OCI-LY7 (cell line): ENCODE data around the gene ZFYVE28. TPM values are rescaled to one million over a fixed set of nuclear protein-coding genes. Genes with fewer than 3 reads are reported as not detected.

Source experiments
- BruUV-seq: library from RNA; stranded (reverse); fragments of 400-500 nt; replicated peaks from 2 replicates; lab custom pipeline; 2021; lab: Mats Ljungman, UMichigan
- CTCF ChIA-PET: fragments of 300-600 bp; sonication (Branson Sonifier 250); formaldehyde crosslinking; loops from one replicate; lab custom pipeline; 2022; ENCODE audit warnings: antibody characterized with exemption; ENCODE audit not compliant: unreplicated experiment; lab: Charles Lee
- POLR2A ChIA-PET: fragments of 300-600 bp; sonication (Branson Sonifier 250); formaldehyde crosslinking; loops from one replicate; lab custom pipeline; 2022; ENCODE audit warnings: antibody characterized with exemption; lab: Charles Lee
- DNase-seq: peaks from one replicate; pipeline ENCODE4 v3.0.0-alpha.2; 2015; ENCODE audit warnings: low spot score
- H2AFZ ChIP-seq: fragments of 200-600 bp; sonication (generic), shearing (Covaris generic); 2 replicates; pipeline ENCODE4 v1.6.1; 2014; ENCODE audit warnings: mild to moderate bottlenecking, antibody characterized with exemption, low read length, moderate library complexity
- H3K27ac ChIP-seq: fragments of 200-600 bp; sonication (generic); 2 replicates; pipeline ENCODE4 v1.5.1; 2014; ENCODE audit warnings: mixed run types, low read depth, mild to moderate bottlenecking, moderate library complexity, low read length, inconsistent platforms; ENCODE audit not compliant: poor library complexity, severe bottlenecking
- H3K36me3 ChIP-seq: fragments of 200-600 bp; sonication (generic); 2 replicates; pipeline ENCODE4 v1.6.1; 2014; ENCODE audit warnings: mild to moderate bottlenecking, antibody characterized with exemption, low read length, moderate library complexity, mixed read lengths; ENCODE audit not compliant: insufficient read depth
- H3K4me1 ChIP-seq: fragments of 200-600 bp; sonication (generic); 2 replicates; pipeline ENCODE4 v1.5.1; 2014; ENCODE audit warnings: mild to moderate bottlenecking, low read length; ENCODE audit not compliant: insufficient read depth, poor library complexity, severe bottlenecking
- H3K4me2 ChIP-seq: fragments of 200-600 bp; sonication (generic); 2 replicates; pipeline ENCODE4 v1.6.1; 2014; ENCODE audit warnings: mild to moderate bottlenecking, low read length
- H3K4me3 ChIP-seq: fragments of 200-600 bp; sonication (generic); 2 replicates; pipeline ENCODE4 v1.5.1; 2014; ENCODE audit warnings: mild to moderate bottlenecking, low read depth, low read length; ENCODE audit not compliant: poor library complexity, severe bottlenecking
- H3K79me2 ChIP-seq: fragments of 200-600 bp; sonication (generic); 2 replicates; pipeline ENCODE4 v1.6.1; 2016; ENCODE audit warnings: low read depth, mild to moderate bottlenecking, low read length, moderate library complexity, mixed read lengths; ENCODE audit not compliant: insufficient read depth
- H3K9me2 ChIP-seq: fragments of 200-600 bp; sonication (generic); 2 replicates; pipeline ENCODE4 v1.6.1; 2016; ENCODE audit warnings: mild to moderate bottlenecking, low read length, mixed read lengths; ENCODE audit not compliant: insufficient read depth
- H3K9me3 ChIP-seq: fragments of 200-600 bp; sonication (generic); 2 replicates; pipeline ENCODE4 v1.6.1; 2014; ENCODE audit warnings: mild to moderate bottlenecking, mixed run types, low read length, mixed read lengths
- H4K20me1 ChIP-seq: fragments of 200-600 bp; sonication (generic); 2 replicates; pipeline ENCODE4 v1.6.1; 2014; ENCODE audit warnings: mild to moderate bottlenecking, antibody characterized with exemption, low read length, moderate library complexity, mixed read lengths; ENCODE audit not compliant: insufficient read depth
- CTCF ChIP-seq: fragments of 200-600 bp; sonication (generic); conservative IDR thresholded peaks from 2 replicates; pipeline ENCODE4 v1.5.1; 2014; ENCODE audit warnings: mild to moderate bottlenecking, antibody characterized with exemption, low read length, moderate library complexity, mixed read lengths
- EZH2phosphoT487 ChIP-seq: fragments of 200-600 bp; sonication (generic); IDR thresholded peaks from 2 replicates; pipeline ENCODE4 v1.6.1; 2018; ENCODE audit warnings: low read depth, borderline replicate concordance, mild to moderate bottlenecking, mixed run types, antibody characterized with exemption, low read length, moderate library complexity, mixed read lengths
- intact Hi-C: fragments of 100-400 bp; cut with micrococcal nuclease; formaldehyde crosslinking; loops from one replicate; pipeline ENCODE4 v1.10.0; 2022; ENCODE audit not compliant: unreplicated experiment
- total RNA-seq, 2 experiments: library from RNA; depleted of rRNA in 1 of 2; stranded (reverse); fragments of >200 nt in 1 of 2; shearing (Covaris generic) in 1 of 2; gene quantifications; 2 replicates each; pipeline ENCODE4 v1.2.3, GENCODE V29; 2014 to 2022

ZFYVE28 gene
- total RNA-seq, 2 experiments from 2014 or later = 0.32 TPM; not detected in 1

DNA sequence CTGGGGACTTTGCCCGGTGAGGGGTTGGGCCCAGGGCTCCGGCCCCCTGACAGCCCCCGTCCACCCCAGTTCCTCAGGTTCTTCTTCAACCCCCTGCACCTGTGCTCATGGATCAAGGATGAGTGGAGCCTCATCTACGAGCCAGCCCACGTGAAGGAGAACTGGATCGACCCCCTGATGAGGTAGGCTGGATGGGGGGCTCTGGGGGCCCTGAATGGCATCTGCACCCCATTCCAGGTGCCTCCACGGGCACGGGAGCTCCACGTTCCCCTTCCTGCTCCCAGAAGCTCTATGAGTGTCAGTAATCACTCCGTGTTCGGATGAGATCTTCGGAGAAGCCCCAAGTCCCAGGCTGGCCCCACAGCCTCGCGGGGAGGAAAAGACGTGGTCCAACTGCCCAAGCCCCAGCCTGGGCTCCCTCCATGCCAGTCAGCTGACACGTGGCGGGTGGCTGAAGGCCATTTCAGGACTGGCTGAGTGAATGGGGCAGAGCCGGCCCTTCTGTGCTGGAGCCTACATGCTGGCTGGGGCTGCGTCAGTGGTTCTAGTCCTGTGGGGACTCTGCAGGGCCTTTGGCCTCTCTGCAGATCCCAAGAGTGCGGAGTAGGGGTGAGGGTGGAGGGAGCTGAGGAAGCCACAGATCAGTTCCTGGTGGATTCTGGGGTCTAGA, 24.8 kb upstream of the ZFYVE28 start:
- Histone ChIP-seq H3K79me2 (no peaks in the 10 kb centered on the region), H3K9me2 (no peaks in the 10 kb centered on the region), H3K36me3 (no peaks in the 10 kb centered on the region), H3K4me2 (no peak overlapping the region), H3K4me3 (no peak overlapping the region), H3K27ac (no peak overlapping the region), H2AFZ (no peak overlapping the region), H3K9me3 (no peaks in the 10 kb centered on the region), H3K4me1 (peaks cover 8% of the 10 kb centered on the region), H4K20me1 (no peaks in the 10 kb centered on the region)
- BruUV-seq = no TSS peak
- DNase-seq = no peak
- POLR2A ChIA-PET = interaction anchor here (0.6 kb wide), 1 partner anchor 11 kb away, joined by 3 read pairs; no protein-coding TSS in a partner anchor
- intact Hi-C loops = no loop called here
- TF ChIP-seq CTCF (no peak), EZH2phosphoT487 (no peak)
- CTCF ChIA-PET = interaction anchor here (1.1 kb wide), 1 partner anchor 10 kb away, joined by 3 read pairs; no protein-coding TSS in a partner anchor

DNA sequence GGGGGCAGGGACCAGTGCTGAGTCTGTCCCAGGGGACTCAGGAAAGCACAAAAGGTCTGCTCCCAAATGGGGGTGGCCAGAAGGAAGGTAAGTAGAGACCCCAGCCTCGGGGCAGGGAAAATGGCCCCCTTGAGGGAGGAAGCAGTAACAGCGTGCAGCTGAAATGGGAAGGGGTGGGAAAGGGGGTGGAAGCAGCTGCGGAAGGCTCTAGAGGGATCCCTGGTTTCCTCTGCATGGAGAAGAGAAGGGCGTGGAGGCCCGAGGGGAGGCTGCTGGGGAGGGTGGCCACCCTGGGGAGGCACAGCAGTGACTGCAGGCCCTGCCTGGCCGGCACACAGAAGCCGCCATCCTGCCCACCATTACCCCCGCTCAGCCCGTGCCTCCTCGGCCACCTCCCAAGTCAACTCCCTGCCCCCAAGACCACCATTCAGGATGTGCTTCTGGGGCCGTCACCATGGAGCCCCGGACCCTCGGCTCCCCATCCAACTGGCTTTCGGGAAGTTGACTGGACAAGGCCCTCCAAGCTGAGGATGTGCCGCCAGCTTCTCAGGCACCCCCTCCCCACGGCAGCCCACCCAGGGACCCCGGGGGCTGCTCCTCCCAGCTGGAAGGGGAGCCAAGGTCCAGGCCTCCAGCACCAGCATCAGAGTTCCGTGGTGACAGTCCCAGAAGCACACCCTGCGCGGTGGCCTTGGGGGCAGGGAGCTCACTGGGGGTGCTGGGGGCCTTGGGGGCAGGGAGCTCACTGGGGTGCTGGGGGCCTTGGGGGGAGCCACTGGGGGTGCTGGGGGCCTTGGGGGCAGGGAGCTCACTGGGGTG, 23.9 kb upstream of the ZFYVE28 start:
- Histone ChIP-seq H3K4me1 (peaks cover 8% of the 10 kb centered on the region), H3K36me3 (no peaks in the 10 kb centered on the region), H3K9me2 (no peaks in the 10 kb centered on the region), H3K79me2 (no peaks in the 10 kb centered on the region), H3K4me2 (peak overlapping the region; percentile 28; the same call in 1 of the 2 replicates), H3K27ac (no peak overlapping the region), H2AFZ (peak overlapping the region; percentile 92; the same call in 1 of the 2 replicates), H3K4me3 (no peak overlapping the region), H3K9me3 (no peaks in the 10 kb centered on the region), H4K20me1 (no peaks in the 10 kb centered on the region)
- TF ChIP-seq CTCF (no peak), EZH2phosphoT487 (no peak)
- BruUV-seq = no TSS peak
- ChIA-PET CTCF (interaction anchor here (0.5 to 1.1 kb wide), 4 partner anchors 20 to 280 kb away, joined by 3 to 10 read pairs (median 5); no protein-coding TSS in a partner anchor), POLR2A (no interaction called here)
- DNase-seq = no peak
- intact Hi-C loops = no loop called here
